Neural cell (in vitro differentiated cells): ENCODE results near the gene GRIK2. TPM values are rescaled to one million over a fixed set of nuclear protein-coding genes. Genes with fewer than 3 reads are reported as not detected.

Experiments used
- H2AFZ ChIP-seq: fragments of 200-600, 300-800 bp; sonication (generic), shearing (Covaris generic); 2 replicates; pipeline ENCODE4 v1.6.0; 2014; ENCODE audit warnings: low read depth, mild to moderate bottlenecking, antibody characterized with exemption, low read length, moderate library complexity
- H3F3A ChIP-seq: fragments of 200-600 bp; shearing (Covaris generic); 2 replicates; pipeline ENCODE4 v1.6.1; 2016; ENCODE audit warnings: mild to moderate bottlenecking, moderate library complexity, mixed read lengths, antibody characterized with exemption, low read length; ENCODE audit not compliant: insufficient read depth, poor library complexity, severe bottlenecking
- H3K27ac ChIP-seq: fragments of 200-600, 300-800 bp; sonication (generic), shearing (Covaris generic); 2 replicates; pipeline ENCODE4 v1.5.1; 2014; ENCODE audit warnings: mild to moderate bottlenecking, low read length, moderate library complexity
- H3K27me3 ChIP-seq: fragments of 300-800, 200-600 bp; sonication (generic), shearing (Covaris generic); 2 replicates; pipeline ENCODE4 v1.6.0; 2014; ENCODE audit warnings: mild to moderate bottlenecking, low read depth, low read length, moderate library complexity; ENCODE audit not compliant: insufficient read depth
- H3K36me3 ChIP-seq: fragments of 300-800, 200-600 bp; sonication (generic), shearing (Covaris generic); 2 replicates; pipeline ENCODE4 v1.5.1; 2014; ENCODE audit warnings: mild to moderate bottlenecking, antibody characterized with exemption, low read length, moderate library complexity; ENCODE audit not compliant: insufficient read depth
- H3K4me2 ChIP-seq: fragments of 300-800, 200-600 bp; sonication (generic), shearing (Covaris generic); 2 replicates; pipeline ENCODE4 v1.6.0; 2014; ENCODE audit warnings: mild to moderate bottlenecking, low read length
- H3K4me3 ChIP-seq: fragments of 300-800, 200-600 bp; sonication (generic), shearing (Covaris generic); 2 replicates; pipeline ENCODE4 v1.5.1; 2014; ENCODE audit warnings: mild to moderate bottlenecking, low read length, moderate library complexity
- H3K79me2 ChIP-seq: fragments of 200-600 bp; shearing (Covaris generic); replicated peaks from 2 replicates; pipeline ENCODE4 v1.6.0; 2014; ENCODE audit warnings: mild to moderate bottlenecking, low read length, moderate library complexity; ENCODE audit not compliant: insufficient read depth
- H3K9ac ChIP-seq: fragments of 300-800, 200-600 bp; sonication (generic), shearing (Covaris generic); 2 replicates; pipeline ENCODE4 v1.6.1; 2016; ENCODE audit warnings: mild to moderate bottlenecking, low read length, mixed read lengths
- H3K9me2 ChIP-seq: fragments of 200-600 bp; shearing (Covaris generic); 2 replicates; pipeline ENCODE4 v1.6.1; 2016; ENCODE audit warnings: mild to moderate bottlenecking, low read length, mixed read lengths; ENCODE audit not compliant: insufficient read depth
- H3K9me3 ChIP-seq: fragments of 200-600, 300-800 bp; sonication (generic), shearing (Covaris generic); 2 replicates; pipeline ENCODE4 v1.6.1; 2016; ENCODE audit warnings: mild to moderate bottlenecking, mixed run types, low read length, moderate library complexity, mixed read lengths
- H4K20me1 ChIP-seq: fragments of 200-600 bp; shearing (Covaris generic); 2 replicates; pipeline ENCODE4 v1.6.1; 2016; ENCODE audit warnings: mild to moderate bottlenecking, mixed run types; ENCODE audit not compliant: insufficient read depth
- CTCF ChIP-seq: fragments of 450-650 bp; IDR thresholded peaks from 2 replicates; pipeline ENCODE4 v1.5.1; 2014; ENCODE audit warnings: antibody characterized with exemption, mild to moderate bottlenecking, moderate library complexity; ENCODE audit not compliant: poor library complexity, severe bottlenecking
- EP300 ChIP-seq: fragments of 450-650 bp; conservative IDR thresholded peaks from 2 replicates; pipeline ENCODE4 v1.6.1; 2014; ENCODE audit warnings: antibody characterized with exemption, mild to moderate bottlenecking, moderate library complexity; ENCODE audit not compliant: poor library complexity, severe bottlenecking
- EZH2 ChIP-seq: fragments of 200-600, 300-800 bp; shearing (Covaris generic), sonication (generic); IDR thresholded peaks from 2 replicates; pipeline ENCODE4 v1.6.1; 2014; ENCODE audit warnings: antibody characterized with exemption, low read length, borderline replicate concordance, mild to moderate bottlenecking; ENCODE audit not compliant: insufficient read depth, poor library complexity, severe bottlenecking
- MXI1 ChIP-seq: fragments of 450-650 bp; conservative IDR thresholded peaks from 2 replicates; pipeline ENCODE4 v1.6.1; 2014; ENCODE audit warnings: antibody characterized with exemption, mild to moderate bottlenecking; ENCODE audit not compliant: poor library complexity, severe bottlenecking
- POLR2AphosphoS5 ChIP-seq: IDR thresholded peaks from 2 replicates; pipeline ENCODE4 v1.6.1; 2012
- RAD21 ChIP-seq: fragments of 450-650 bp; conservative IDR thresholded peaks from 2 replicates; pipeline ENCODE4 v1.6.1; 2014; ENCODE audit warnings: antibody characterized with exemption, mild to moderate bottlenecking, moderate library complexity
- REST ChIP-seq: IDR thresholded peaks from 2 replicates; pipeline ENCODE4 v1.6.1; 2012; ENCODE audit warnings: borderline replicate concordance
- SMC3 ChIP-seq: fragments of 450-650 bp; conservative IDR thresholded peaks from 2 replicates; pipeline ENCODE4 v1.6.1; 2014; ENCODE audit warnings: antibody characterized with exemption, mild to moderate bottlenecking, moderate library complexity; ENCODE audit not compliant: poor library complexity
- TAF1 ChIP-seq: IDR thresholded peaks from 2 replicates; pipeline ENCODE4 v1.6.1; 2012; ENCODE audit warnings: low read depth
- polyA plus RNA-seq: library from polyadenylated mRNA; depleted of rRNA; stranded (reverse); fragments of >200 nt; gene quantifications from 2 replicates; pipeline ENCODE4 v1.2.3, GENCODE V29; 2014

GRIK2 gene
- polyA plus RNA-seq, 1 donor from 2014 or later, result 106 TPM

GRCh38 chr6:101832371-101832770 lies 438.9 kb downstream of the GRIK2 start:
- H3K27ac ChIP-seq, result no peak overlapping the region
- TF ChIP-seq SMC3 (no peak), EP300 (no peak), EZH2 (no peak), CTCF (no peak), POLR2AphosphoS5 (no peak), TAF1 (no peak), RAD21 (no peak), MXI1 (no peak)
- H3K36me3 ChIP-seq, result no peaks in the 10 kb centered on the region
- no peak overlapping the region for H3K9ac ChIP-seq
- H3K9me3 ChIP-seq, result peaks cover 5% of the 10 kb centered on the region
- H3F3A ChIP-seq, result no peaks in the 10 kb centered on the region
- no peak overlapping the region for H3K4me2 ChIP-seq
- no peaks in the 10 kb centered on the region for H4K20me1 ChIP-seq
- no peak overlapping the region for H2AFZ ChIP-seq
- H3K27me3 ChIP-seq, result no peaks in the 10 kb centered on the region
- H3K9me2 ChIP-seq, result no peaks in the 10 kb centered on the region
- no peak overlapping the region for H3K4me3 ChIP-seq
- H3K79me2 ChIP-seq, result no peaks in the 10 kb centered on the region

GRCh38 chr6:101840100-101840499 lies 446.6 kb downstream of the GRIK2 start:
- H3K27me3 ChIP-seq, result no peaks in the 10 kb centered on the region
- no peak overlapping the region for H2AFZ ChIP-seq
- TF ChIP-seq REST (no peak), POLR2AphosphoS5 (no peak), EZH2 (no peak), RAD21 (no peak), CTCF (no peak), SMC3 (no peak), EP300 (no peak), TAF1 (no peak), MXI1 (no peak)
- H3K4me2 ChIP-seq, result no peak overlapping the region
- H3K27ac ChIP-seq, result no peak overlapping the region
- no peak overlapping the region for H3K4me3 ChIP-seq
- no peaks in the 10 kb centered on the region for H3K9me2 ChIP-seq
- no peaks in the 10 kb centered on the region for H3F3A ChIP-seq
- H3K9ac ChIP-seq, result no peak overlapping the region
- no peaks in the 10 kb centered on the region for H4K20me1 ChIP-seq
- H3K79me2 ChIP-seq, result no peaks in the 10 kb centered on the region
- no peaks in the 10 kb centered on the region for H3K9me3 ChIP-seq
- H3K36me3 ChIP-seq, result no peaks in the 10 kb centered on the region
